IMR-90 (cell line): Measurements from ENCODE around the gene DNPH1. TPM values are rescaled to one million over a fixed set of nuclear protein-coding genes. Genes with fewer than 3 reads are reported as not detected.

Experiments used
- ATAC-seq: fragments of 200-7000 bp; cut with Tn5 transposase; 2 replicates; pipeline ENCODE4 v1.9.1; 2020; ENCODE audit warnings: low read depth, mild to moderate bottlenecking, moderate library complexity
- BruUV-seq: library from RNA; stranded (reverse); fragments of 400-500 nt; replicated peaks from 2 replicates; lab custom pipeline; 2021; lab: Mats Ljungman, UMichigan
- CTCF ChIA-PET: fragments of 300-600 bp; formaldehyde crosslinking; extraction: SDS; loops from one replicate; lab custom pipeline; 2021; ENCODE audit warnings: antibody characterized with exemption; lab: Yijun Ruan, JAX
- POLR2A ChIA-PET: fragments of 300-600 bp; sonication (Branson Sonifier 250); formaldehyde crosslinking; loops from one replicate; lab custom pipeline; 2022; ENCODE audit warnings: antibody characterized with exemption; ENCODE audit not compliant: unreplicated experiment; lab: Charles Lee
- DNase-seq: peaks from one replicate; pipeline ENCODE4 v3.0.0; 2013
- H2AFZ ChIP-seq: replicated peaks from 2 replicates; pipeline ENCODE3; 2013; ENCODE audit warnings: low read length, mild to moderate bottlenecking; ENCODE audit not compliant: poor library complexity
- H2AK5ac ChIP-seq: 2 replicates; pipeline ENCODE4 v1.6.1; 2013; ENCODE audit warnings: low read depth, low read length, inconsistent platforms
- H2AK9ac ChIP-seq: replicated peaks from 2 replicates; pipeline ENCODE3; 2013; ENCODE audit warnings: mild to moderate bottlenecking, low read depth, low read length, moderate library complexity; ENCODE audit not compliant: poor library complexity
- H2BK120ac ChIP-seq: 2 replicates; pipeline ENCODE4 v1.6.1; 2013; ENCODE audit warnings: low read depth, low read length, inconsistent platforms
- H2BK15ac ChIP-seq: 3 replicates; pipeline ENCODE4 v1.6.1; 2013; ENCODE audit warnings: low read depth, low read length, inconsistent platforms
- H2BK20ac ChIP-seq: 2 replicates; pipeline ENCODE4 v1.6.1; 2013; ENCODE audit warnings: low read depth, mild to moderate bottlenecking, inconsistent platforms, low read length, moderate library complexity
- H2BK5ac ChIP-seq: 2 replicates; pipeline ENCODE4 v1.6.1; 2013; ENCODE audit warnings: mild to moderate bottlenecking, low read depth, low read length, inconsistent platforms; ENCODE audit not compliant: poor library complexity, severe bottlenecking
- H3K14ac ChIP-seq: replicated peaks from 2 replicates; pipeline ENCODE4 v1.6.1; 2013; ENCODE audit warnings: low read depth, low read length, inconsistent platforms
- H3K18ac ChIP-seq: 2 replicates; pipeline ENCODE4 v1.6.1; 2013; ENCODE audit warnings: low read depth, low read length, control low read depth
- H3K23ac ChIP-seq: 2 replicates; pipeline ENCODE4 v1.6.1; 2013; ENCODE audit warnings: low read depth, low read length, inconsistent platforms
- H3K27ac ChIP-seq: 2 replicates; pipeline ENCODE4 v1.5.1; 2013; ENCODE audit warnings: mild to moderate bottlenecking, control low read depth, low read length; ENCODE audit not compliant: insufficient read depth
- H3K27me3 ChIP-seq: 2 replicates; pipeline ENCODE4 v1.6.1; 2013; ENCODE audit warnings: low read length; ENCODE audit not compliant: control insufficient read depth, insufficient read depth
- H3K36me3 ChIP-seq: 2 replicates; pipeline ENCODE4 v1.6.1; 2013; ENCODE audit warnings: low read length, mixed read lengths; ENCODE audit not compliant: control insufficient read depth, insufficient read depth
- H3K4ac ChIP-seq: 2 replicates; pipeline ENCODE4 v1.6.1; 2013; ENCODE audit warnings: low read depth, low read length, inconsistent platforms
- H3K4me1 ChIP-seq: 2 replicates; pipeline ENCODE4 v1.6.1; 2013; ENCODE audit warnings: low read length, mixed read lengths; ENCODE audit not compliant: control insufficient read depth, insufficient read depth
- H3K4me2 ChIP-seq: 2 replicates; pipeline ENCODE4 v1.6.1; 2013; ENCODE audit warnings: low read depth, mild to moderate bottlenecking, control low read depth, low read length, moderate library complexity
- H3K4me3 ChIP-seq: 2 replicates; pipeline ENCODE4 v1.5.1; 2013; ENCODE audit warnings: low read depth, mild to moderate bottlenecking, control low read depth, low read length, moderate library complexity; ENCODE audit not compliant: insufficient read depth
- H3K56ac ChIP-seq: 2 replicates; pipeline ENCODE4 v1.6.1; 2013; ENCODE audit warnings: low read length, inconsistent platforms; ENCODE audit not compliant: insufficient read depth; ENCODE audit errors: extremely low read depth
- H3K79me1 ChIP-seq, 2 experiments: 2 replicates each; pipeline ENCODE4 v1.6.1; 2013; ENCODE audit warnings: low read length in 2 of 2, inconsistent platforms in 1 of 2, low read depth in 1 of 2
- H3K9ac ChIP-seq: 2 replicates; pipeline ENCODE4 v1.6.1; 2013; ENCODE audit warnings: low read depth, low read length, control low read depth
- H3K9me1 ChIP-seq: 2 replicates; pipeline ENCODE4 v1.6.1; 2013; ENCODE audit warnings: low read length, inconsistent platforms; ENCODE audit not compliant: insufficient read depth
- H3K9me3 ChIP-seq: 2 replicates; pipeline ENCODE4 v1.6.1; 2013; ENCODE audit warnings: low read length; ENCODE audit not compliant: control insufficient read depth, insufficient read depth
- H4K20me1 ChIP-seq: 2 replicates; pipeline ENCODE4 v1.6.1; 2013; ENCODE audit warnings: low read length, inconsistent platforms; ENCODE audit not compliant: insufficient read depth
- H4K5ac ChIP-seq: 2 replicates; pipeline ENCODE4 v1.6.1; 2013; ENCODE audit warnings: mild to moderate bottlenecking, low read depth, low read length, control low read depth
- H4K8ac ChIP-seq, 2 experiments: 2 replicates each; pipeline ENCODE4 v1.6.1; 2013; ENCODE audit warnings: low read depth in 2 of 2, low read length in 2 of 2, control low read depth in 1 of 2, inconsistent platforms in 1 of 2
- H4K91ac ChIP-seq: 2 replicates; pipeline ENCODE4 v1.6.1; 2013; ENCODE audit warnings: low read depth, low read length, inconsistent platforms; ENCODE audit not compliant: insufficient read depth
- BHLHE40 ChIP-seq: fragments of 150-350 bp; IDR thresholded peaks from 2 replicates; pipeline ENCODE4 v1.6.1; 2016; ENCODE audit warnings: mild to moderate bottlenecking, low read depth, low read length
- CEBPB ChIP-seq: IDR thresholded peaks from 2 replicates; pipeline ENCODE4 v1.6.1; 2012; ENCODE audit warnings: low read depth, low read length, improper control_type of control experiment
- CHD1 ChIP-seq: IDR thresholded peaks from 2 replicates; pipeline ENCODE4 v1.6.1; 2012; ENCODE audit warnings: low read depth, low read length, improper control_type of control experiment
- CTCF ChIP-seq: conservative IDR thresholded peaks from 2 replicates; pipeline ENCODE4 v1.5.1; 2012; ENCODE audit warnings: mild to moderate bottlenecking, low read depth, low read length, improper control_type of control experiment
- ELK1 ChIP-seq: fragments of 150-350 bp; IDR thresholded peaks from 2 replicates; pipeline ENCODE4 v1.6.1; 2016; ENCODE audit warnings: low read depth, mild to moderate bottlenecking, low read length, moderate library complexity, borderline replicate concordance
- FOS ChIP-seq: fragments of 150-350 bp; IDR thresholded peaks from 2 replicates; pipeline ENCODE4 v1.6.1; 2016; ENCODE audit warnings: low read depth, low read length
- MAFK ChIP-seq: IDR thresholded peaks from 2 replicates; pipeline ENCODE4 v1.6.1; 2012; ENCODE audit warnings: low read depth, low read length, improper control_type of control experiment
- MAZ ChIP-seq: IDR thresholded peaks from 2 replicates; pipeline ENCODE4 v1.6.1; 2012; ENCODE audit warnings: low read depth, mild to moderate bottlenecking, low read length, improper control_type of control experiment, moderate library complexity, borderline replicate concordance
- MXI1 ChIP-seq: IDR thresholded peaks from 2 replicates; pipeline ENCODE4 v1.6.1; 2012; ENCODE audit warnings: low read depth, mild to moderate bottlenecking, low read length, moderate library complexity, borderline replicate concordance
- NFE2L2 ChIP-seq: fragments of 150-350 bp; IDR thresholded peaks from 2 replicates; pipeline ENCODE4 v1.6.1; 2016; ENCODE audit warnings: low read depth, mild to moderate bottlenecking, low read length
- POLR2A ChIP-seq: IDR thresholded peaks from 2 replicates; pipeline ENCODE4 v1.6.1; 2012; ENCODE audit warnings: mild to moderate bottlenecking, low read depth, low read length
- RAD21 ChIP-seq: IDR thresholded peaks from 2 replicates; pipeline ENCODE4 v1.6.1; 2012; ENCODE audit warnings: low read length, improper control_type of control experiment
- RCOR1 ChIP-seq: IDR thresholded peaks from 2 replicates; pipeline ENCODE4 v1.6.1; 2012; ENCODE audit warnings: mild to moderate bottlenecking, low read length, improper control_type of control experiment; ENCODE audit not compliant: insufficient replicate concordance
- RFX5 ChIP-seq: IDR thresholded peaks from 2 replicates; pipeline ENCODE4 v1.8.0; 2012; ENCODE audit warnings: low read depth, mild to moderate bottlenecking, low read length, moderate library complexity
- SMC3 ChIP-seq: fragments of 150-350 bp; IDR thresholded peaks from 2 replicates; pipeline ENCODE4 v1.6.1; 2016; ENCODE audit warnings: low read depth, mild to moderate bottlenecking, antibody characterized with exemption, low read length, moderate library complexity
- USF2 ChIP-seq: fragments of 150-350 bp; IDR thresholded peaks from 2 replicates; pipeline ENCODE4 v1.6.1; 2017; ENCODE audit warnings: mild to moderate bottlenecking, antibody characterized with exemption, low read length, low read depth
- WGBS, 2 experiments: methylation state at CpG; one replicate each; pipeline versions ENCODE4 v1.1.5 to v1.1.7; 2013; ENCODE audit warnings: missing lambda C conversion rate in 2 of 2; ENCODE audit not compliant: insufficient read length in 1 of 2; ENCODE audit errors: extremely low coverage in 2 of 2; 5-methylcytosine and 5-hydroxymethylcytosine counted together
- dilution Hi-C: fragments of 300-500 bp; cut with HindIII; formaldehyde crosslinking; loops from one replicate; pipeline ENCODE4 v1.14.3; 2018; ENCODE audit warnings: low sequenced_read_pairs; ENCODE audit not compliant: unreplicated experiment
- in situ Hi-C: fragments of 300-500 bp; cut with MboI; formaldehyde crosslinking; loops from 3 replicates; pipeline ENCODE4 v1.14.3; 2019; ENCODE audit warnings: low sequenced_read_pairs, inconsistent platforms, mixed read lengths
- intact Hi-C: fragments of 100-400 bp; cut with micrococcal nuclease; formaldehyde crosslinking; loops from 2 replicates; pipeline ENCODE4 v1.10.0; 2022
- polyA plus RNA-seq, 3 experiments: library from polyadenylated mRNA; depleted of rRNA; stranded (reverse); fragments of >200 nt; gene quantifications; 2 replicates each; pipeline ENCODE4 v1.2.3, GENCODE V29; 2012; ENCODE audit warnings: low replicate concordance in 1 of 3
- total RNA-seq: library from RNA; depleted of rRNA; stranded (reverse); fragments of >200 nt; gene quantifications from 2 replicates; pipeline ENCODE4 v1.2.3, GENCODE V29; 2012

Gene DNPH1
- total and polyA plus RNA-seq, 2 of the 4 experiments (the other 2 are of a cell fraction): 19.0 to 47.8 TPM

GRCh38 chr6:43205849-43206248, 23.4 kb downstream of the DNPH1 start:
- DNase-seq: no peak

More at GRCh38 chr6:43205849-43206248, 23.4 kb downstream of the DNPH1 start:
- H3K4me1 ChIP-seq: no peaks in the 10 kb centered on the region
- H3K9ac ChIP-seq: no peak overlapping the region
- no peaks in the 10 kb centered on the region for H3K79me1 ChIP-seq
- H3K9me1 ChIP-seq: no peaks in the 10 kb centered on the region; the same call in 1 of the 2 replicates
- no peaks in the 10 kb centered on the region for H4K20me1 ChIP-seq
- no peak overlapping the region for H3K56ac ChIP-seq
- ChIA-PET CTCF (no interaction called here), POLR2A (no interaction called here)
- no peak overlapping the region for H4K5ac ChIP-seq
- ATAC-seq: no peak
- dilution Hi-C loops: no loop called here
- peaks cover 24% of the 10 kb centered on the region for H3K36me3 ChIP-seq
- no TSS peak for BruUV-seq
- H3K27ac ChIP-seq: no peak overlapping the region
- no peak overlapping the region for H3K18ac ChIP-seq
- no peaks in the 10 kb centered on the region for H3K27me3 ChIP-seq
- WGBS, 2 experiments: no CpG with 5 or more reads among the region's 10 CpGs
- no peak overlapping the region for H2AFZ ChIP-seq
- in situ Hi-C loops: no loop called here
- H2BK120ac ChIP-seq: no peak overlapping the region
- no peak overlapping the region for H2AK9ac ChIP-seq
- no peak overlapping the region for H4K91ac ChIP-seq
- H3K14ac ChIP-seq: no peak overlapping the region
- H3K4me3 ChIP-seq: no peak overlapping the region
- no peak overlapping the region for H3K4me2 ChIP-seq
- H4K8ac ChIP-seq: no peak overlapping the region
- H2AK5ac ChIP-seq: no peak overlapping the region
- no peak overlapping the region for H2BK15ac ChIP-seq
- H2BK5ac ChIP-seq: no peak overlapping the region
- no peak overlapping the region for H2BK20ac ChIP-seq
- intact Hi-C loops: no loop called here
- no peaks in the 10 kb centered on the region; the same call in 1 of the 2 replicates for H3K9me3 ChIP-seq
- H3K4ac ChIP-seq: no peak overlapping the region
- TF ChIP-seq MAFK (no peak), ELK1 (no peak), RFX5 (no peak), FOS (no peak), RAD21 (no peak), BHLHE40 (no peak), USF2 (no peak), CTCF (no peak), CHD1 (no peak), CEBPB (no peak), MXI1 (no peak), RCOR1 (no peak), NFE2L2 (no peak), POLR2A (no peak), MAZ (no peak), SMC3 (no peak)
- no peak overlapping the region for H3K23ac ChIP-seq
